Stimulated activated CD4-positive, alpha-beta T cell treated with anti-CD3 and anti-CD28 coated beads, Interleukin-12 subunit alpha, Interleukin-12 subunit beta, amount 100 ng/mL, for 24 hours (primary cell): ENCODE data around the gene FHAD1.
"Not testable (repeated sequence)": the region's sequence is repeated elsewhere in the genome, so short reads cannot be mapped to it uniquely, and the experiment has no call there.

Experiments used
- DNase-seq, 2 experiments: peaks; one replicate each; pipeline ENCODE4 v3.0.0-alpha.2; 2020; ENCODE audit warnings: low read depth in 2 of 2

FHAD1 gene

DNA sequence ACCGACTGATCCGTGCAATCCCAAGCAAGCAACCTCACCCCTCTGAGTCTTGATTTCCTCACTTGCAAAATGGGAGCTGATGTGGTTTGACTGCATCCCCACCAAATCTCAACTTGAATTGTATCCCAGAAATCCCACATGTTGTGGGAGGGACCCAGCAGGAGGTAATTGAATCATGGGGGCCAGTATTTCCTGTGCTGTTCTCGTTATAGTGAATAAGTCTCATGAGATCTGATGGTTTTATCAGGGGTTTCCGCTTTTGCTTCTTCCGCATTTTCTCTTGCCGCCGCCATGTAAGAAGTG lies 58.4 kb downstream of the FHAD1 start:
- DNase-seq: no peak

DNA sequence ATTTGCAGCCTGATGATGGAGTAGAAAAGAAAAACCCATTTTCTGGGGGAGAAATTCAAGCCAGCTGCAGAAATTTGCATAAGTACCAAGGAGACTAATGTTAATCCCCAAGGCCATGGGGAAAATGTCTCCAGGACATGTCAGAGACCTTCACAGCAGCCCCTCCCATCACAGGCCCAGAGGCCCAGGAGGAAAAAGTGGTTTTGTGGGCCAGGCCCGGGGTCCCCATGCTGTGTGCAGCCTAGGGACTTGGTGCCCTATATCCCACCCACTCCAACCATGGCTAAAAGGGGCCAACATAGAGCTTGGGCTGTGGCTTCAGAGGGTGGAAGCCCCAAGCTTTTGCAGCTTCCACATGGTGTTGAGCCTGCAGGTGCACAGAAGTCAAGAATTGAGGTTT lies 59.3 kb downstream of the FHAD1 start:
- DNase-seq: not testable (repeated sequence)

GRCh38 chr1:15308135-15308534 lies 61.1 kb downstream of the FHAD1 start:
- no peak for DNase-seq

GRCh38 chr1:15308621-15309027 lies 61.6 kb downstream of the FHAD1 start:
- DNase-seq: no peak

DNA sequence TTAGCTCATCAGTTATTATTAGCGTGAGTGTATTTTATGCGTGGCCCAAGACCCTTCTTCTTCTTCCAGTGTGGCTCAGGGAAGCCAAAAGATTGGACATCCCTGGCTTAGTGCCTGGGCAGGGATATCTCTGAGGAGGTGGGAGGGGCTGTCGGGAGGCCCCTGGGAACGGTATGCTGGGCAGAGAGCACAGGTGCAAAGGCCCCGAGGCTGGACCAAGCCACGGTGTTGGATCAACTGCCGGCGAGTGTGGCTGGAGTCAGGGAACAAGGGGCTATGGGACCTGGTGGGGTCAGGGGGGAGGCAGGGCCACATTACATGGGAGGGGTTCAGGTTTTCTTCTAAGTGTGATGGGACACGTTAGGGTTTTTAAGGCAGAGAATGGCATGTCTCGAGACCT lies 62.7 kb downstream of the FHAD1 start:
- DNase-seq: no peak

DNA sequence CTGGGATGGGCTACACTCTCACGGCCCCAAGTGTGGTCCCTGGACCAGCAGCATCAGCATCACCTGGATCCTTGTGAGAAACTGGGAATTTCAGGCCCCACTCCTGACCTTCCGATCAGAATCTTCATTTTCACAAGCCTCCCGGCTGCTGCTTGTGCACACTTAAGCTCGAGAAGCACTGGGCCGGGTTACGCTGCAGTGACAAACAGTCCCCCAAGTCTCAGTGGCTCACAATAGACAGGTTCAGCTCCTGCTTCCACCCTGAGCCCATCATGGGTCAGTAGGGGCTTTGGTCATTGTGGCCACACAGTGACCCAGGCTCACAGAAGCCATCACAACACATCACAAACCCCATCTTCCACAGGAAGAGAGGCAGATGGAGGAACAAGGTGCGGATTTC lies 63.5 kb downstream of the FHAD1 start:
- DNase-seq: no peak

GRCh38 chr1:15311122-15311822 lies 64.2 kb downstream of the FHAD1 start:
- DNase-seq: no peak

GRCh38 chr1:15311880-15312279 lies 64.9 kb downstream of the FHAD1 start:
- DNase-seq: no peak

DNA sequence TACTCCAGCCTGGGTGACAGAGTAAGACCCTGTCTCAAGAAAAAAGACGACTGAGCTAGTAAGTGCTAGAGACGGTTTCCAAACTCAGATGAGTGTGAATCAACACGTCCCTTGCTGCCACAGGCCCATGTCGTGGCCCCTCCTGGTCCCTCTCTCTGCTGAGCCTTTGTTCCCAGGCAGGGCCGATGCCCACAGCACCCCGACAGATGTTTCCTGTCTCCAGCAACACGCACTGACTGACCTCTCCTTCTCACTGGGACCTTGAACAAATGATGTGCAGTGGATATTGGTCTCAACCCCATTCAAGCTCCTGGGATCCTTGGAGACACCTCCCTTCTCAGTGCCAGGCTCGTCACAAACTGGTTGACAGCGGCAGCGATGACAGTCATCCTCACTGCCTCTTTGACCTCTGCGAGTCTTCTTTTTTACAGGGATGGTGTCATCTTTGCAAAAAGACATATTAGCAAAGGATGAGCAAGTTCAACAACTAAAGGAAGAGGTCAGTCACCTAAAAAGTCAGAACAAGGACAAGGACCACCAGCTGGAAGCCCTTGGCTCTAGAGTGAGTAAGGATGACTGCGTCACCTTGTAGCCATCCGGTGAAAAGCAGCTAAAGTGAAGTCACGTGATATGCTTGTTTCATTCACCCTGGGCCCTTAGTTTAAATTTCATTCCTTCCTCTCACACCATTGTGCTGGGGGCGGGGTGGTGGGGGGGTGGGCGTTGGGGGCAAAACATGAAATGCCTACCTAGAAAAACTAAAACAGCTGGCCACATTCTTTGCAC lies 65.8 kb downstream of the FHAD1 start:
- DNase-seq: no peak

DNA sequence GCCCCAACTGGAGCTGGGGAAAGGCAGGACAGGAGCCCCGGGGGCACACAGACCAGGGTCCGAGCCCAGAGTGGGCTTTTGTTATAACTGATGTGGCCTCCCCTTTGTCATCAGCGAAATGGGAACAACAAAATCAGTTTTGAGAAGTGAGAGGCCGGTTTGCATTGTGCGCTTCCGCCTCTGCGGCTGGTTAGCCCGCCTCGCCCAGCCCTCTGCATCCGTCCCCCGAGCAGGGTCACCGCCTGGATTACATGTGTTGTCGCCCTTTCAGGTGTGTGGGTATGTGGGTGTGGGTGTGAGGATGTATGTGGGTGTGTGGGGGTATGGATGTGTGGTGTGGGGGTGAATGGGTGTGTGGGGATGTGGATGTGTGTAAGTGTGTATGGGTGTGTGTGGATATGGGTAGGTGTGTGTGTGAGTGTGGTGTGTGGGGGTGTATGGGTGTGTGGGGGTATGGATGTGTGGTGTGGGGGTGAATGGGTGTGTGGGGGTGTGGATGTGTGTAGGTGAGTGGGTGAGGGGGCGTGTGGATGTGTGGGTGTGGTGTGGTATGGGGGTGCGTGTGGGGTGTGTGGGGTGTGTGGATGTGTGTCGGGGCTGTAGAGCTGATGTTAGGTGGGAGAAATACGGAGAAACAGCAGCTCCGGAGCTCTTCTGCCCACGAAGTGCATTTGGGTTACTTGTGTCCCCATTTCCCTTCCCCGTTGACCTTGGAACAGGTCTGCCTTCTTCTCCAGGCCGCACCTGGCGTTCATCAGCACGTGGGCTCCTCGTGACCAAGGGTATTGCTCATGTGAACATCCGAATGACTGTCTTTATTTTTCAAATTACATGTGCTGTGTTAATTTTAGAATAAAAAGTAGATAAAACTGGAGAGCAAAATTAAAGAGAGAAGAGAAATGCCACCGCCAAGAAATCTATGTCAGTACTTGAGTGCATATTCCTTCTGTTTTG lies 67.6 kb downstream of the FHAD1 start:
- DNase-seq: no peak

- DNase-seq: no peak
These were observed 68.8 kb downstream of the FHAD1 start for GRCh38 chr1:15315815-15316214.

DNA sequence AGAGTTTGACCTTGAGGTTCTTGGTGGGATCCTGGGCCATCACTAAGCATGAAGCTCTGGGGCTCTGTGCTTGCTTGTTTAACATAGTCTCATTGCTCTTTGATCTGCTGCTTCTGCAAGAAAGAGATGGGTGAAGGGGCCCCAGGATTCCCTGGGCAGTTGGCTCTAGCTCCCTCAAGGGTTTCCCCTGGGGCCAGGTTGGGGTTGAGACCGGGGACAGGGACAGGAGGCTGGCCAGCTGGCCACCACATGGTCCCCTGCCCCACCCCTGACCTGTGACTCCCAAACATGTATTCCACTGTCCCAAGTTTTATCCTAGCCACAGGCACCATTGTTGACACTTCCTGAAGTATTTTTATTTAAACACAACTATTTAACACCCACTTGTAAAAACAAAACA lies 69.5 kb downstream of the FHAD1 start:
- DNase-seq: no peak

GRCh38 chr1:15320267-15320666 lies 73.2 kb downstream of the FHAD1 start:
- no peak for DNase-seq

GRCh38 chr1:15321601-15322000 lies 74.6 kb downstream of the FHAD1 start:
- DNase-seq: no peak

GRCh38 chr1:15322648-15323350 lies 75.8 kb downstream of the FHAD1 start:
- no peak for DNase-seq

- peak; percentile 42 to 69 for DNase-seq
These were observed 76.4 kb downstream of the FHAD1 start for GRCh38 chr1:15323351-15323988.

GRCh38 chr1:15323989-15324868 lies 77.2 kb downstream of the FHAD1 start:
- DNase-seq: no peak

- DNase-seq: no peak
These were observed 77.9 kb downstream of the FHAD1 start for GRCh38 chr1:15324869-15325335.

GRCh38 chr1:15325375-15326085 lies 78.5 kb downstream of the FHAD1 start:
- no peak for DNase-seq
